Coronary artery (tissue), 2 donors: ENCODE measurements around the gene CTNNA2.

Experiments
- DNase-seq: peaks from one replicate; pipeline ENCODE4 v3.0.0-alpha.2; 2017; ENCODE audit warnings: low spot score
- H3K27ac ChIP-seq, 2 donors: fragments of 200-600 bp; sonication (generic); one replicate each; pipeline ENCODE4 v1.5.1; 2016 to 2019
- H3K4me3 ChIP-seq: fragments of 200-600 bp; sonication (generic); 2 replicates; pipeline ENCODE4 v1.5.1; 2016; ENCODE audit warnings: mild to moderate bottlenecking, moderate library complexity
- CTCF ChIP-seq: fragments of 200-600 bp; sonication (generic); IDR thresholded peaks from one replicate; pipeline ENCODE4 v1.5.1; 2019; ENCODE audit warnings: antibody characterized with exemption

Gene CTNNA2

GRCh38 chr2:80363791-80364349 lies 851.0 kb downstream of the CTNNA2 start:
- TF ChIP-seq CTCF: no peak
- no peak overlapping the region for H3K4me3 ChIP-seq
- no peak for DNase-seq
- no peak overlapping the region for H3K27ac ChIP-seq

- TF ChIP-seq CTCF: no peak
- H3K4me3 ChIP-seq: no peak overlapping the region
- no peak overlapping the region for H3K27ac ChIP-seq
- no peak for DNase-seq
Measured at GRCh38 chr2:80364524-80365212, 851.8 kb downstream of the CTNNA2 start.

GRCh38 chr2:80365762-80366161 lies 852.9 kb downstream of the CTNNA2 start:
- Histone ChIP-seq H3K4me3 (no peak overlapping the region), H3K27ac (no peak overlapping the region)
- no peak for DNase-seq
- TF ChIP-seq CTCF: no peak

GRCh38 chr2:80370375-80371009 lies 857.6 kb downstream of the CTNNA2 start:
- H3K4me3 ChIP-seq: no peak overlapping the region
- H3K27ac ChIP-seq: no peak overlapping the region
- TF ChIP-seq CTCF: no peak
- no peak for DNase-seq

- DNase-seq: no peak
- no peak for TF ChIP-seq CTCF
- Histone ChIP-seq H3K27ac (no peak overlapping the region), H3K4me3 (no peak overlapping the region)
Measured at GRCh38 chr2:80374105-80374504, 861.3 kb downstream of the CTNNA2 start.

- no peak for TF ChIP-seq CTCF
- no peak for DNase-seq
- Histone ChIP-seq H3K27ac (no peak overlapping the region), H3K4me3 (no peak overlapping the region)
Measured at GRCh38 chr2:80377071-80377470, 864.2 kb downstream of the CTNNA2 start.

- no peak overlapping the region for H3K27ac ChIP-seq
- TF ChIP-seq CTCF: no peak
- DNase-seq: no peak
Measured at GRCh38 chr2:80380736-80381135, 867.9 kb downstream of the CTNNA2 start.

More at GRCh38 chr2:80380736-80381135, 867.9 kb downstream of the CTNNA2 start:
- no peak overlapping the region for H3K4me3 ChIP-seq
